HG02610 (cell line): ENCODE measurements around the gene BDP1.
"Not testable (repeated sequence)": the region's sequence is repeated elsewhere in the genome, so short reads cannot be mapped to it uniquely, and the experiment has no call there.

Experiments used
- ATAC-seq: cut with Tn5 transposase; IDR thresholded peaks from one replicate; pipeline ENCODE4 v1.9.1; 2021; ENCODE audit warnings: mild to moderate bottlenecking, moderate library complexity; ENCODE audit not compliant: unreplicated experiment

Gene BDP1, protein sequence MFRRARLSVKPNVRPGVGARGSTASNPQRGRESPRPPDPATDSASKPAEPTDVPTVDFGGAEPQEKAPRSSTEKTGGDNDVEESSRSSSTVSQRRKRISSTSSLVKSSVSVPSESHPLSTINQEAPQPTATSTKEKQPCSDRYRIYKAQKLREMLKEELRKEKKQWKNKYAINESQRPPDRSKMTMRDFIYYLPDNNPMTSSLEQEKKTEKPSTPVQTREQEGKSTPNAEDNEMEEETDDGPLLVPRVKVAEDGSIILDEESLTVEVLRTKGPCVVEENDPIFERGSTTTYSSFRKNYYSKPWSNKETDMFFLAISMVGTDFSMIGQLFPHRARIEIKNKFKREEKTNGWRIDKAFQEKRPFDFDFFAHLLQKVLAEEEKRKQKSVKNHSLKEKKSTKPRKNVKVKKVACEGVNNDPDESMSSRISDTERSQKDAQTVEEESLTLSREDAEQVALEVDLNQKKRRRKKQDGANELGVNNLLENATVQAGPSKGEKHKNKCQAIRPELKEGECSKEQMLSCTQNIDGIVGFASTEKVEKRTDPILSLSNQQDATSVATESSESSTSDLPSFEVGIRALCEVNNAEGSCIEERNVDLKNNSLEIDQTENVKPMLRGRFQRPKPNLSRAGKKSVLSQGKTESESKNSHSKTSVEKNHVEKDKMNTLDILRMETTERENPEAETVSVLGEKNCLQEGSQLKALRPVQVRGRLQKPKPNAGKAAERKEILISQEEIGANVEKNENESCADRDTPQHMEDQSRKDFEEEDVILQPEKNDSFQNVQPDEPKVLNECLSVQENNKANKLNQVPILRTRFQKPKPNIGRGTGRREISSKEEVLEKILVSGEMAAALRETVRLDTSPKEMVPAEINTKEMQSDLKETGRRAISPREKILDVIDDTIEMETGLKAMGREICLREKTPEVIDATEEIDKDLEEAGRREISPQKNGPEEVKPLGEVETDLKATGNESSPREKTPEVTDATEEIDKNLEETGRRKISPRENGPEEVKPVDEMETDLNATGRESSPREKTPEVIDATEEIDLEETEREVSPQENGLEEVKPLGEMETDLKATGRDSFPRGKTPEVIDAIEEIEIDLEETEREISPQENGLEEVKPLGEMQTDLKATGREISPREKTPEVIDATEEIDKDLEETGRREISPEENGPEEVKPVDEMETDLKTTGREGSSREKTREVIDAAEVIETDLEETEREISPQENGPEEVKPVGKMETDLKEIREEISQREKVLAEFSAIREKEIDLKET (N-terminal part only)

GRCh38 chr5:71455427-71456361 is at the start of gene BDP1:
Gene BDP1 (plus strand): TSS chr5:71455651. CDS start chr5:71455878, 227 bp downstream.
- ATAC-seq = peak; percentile 91

DNA sequence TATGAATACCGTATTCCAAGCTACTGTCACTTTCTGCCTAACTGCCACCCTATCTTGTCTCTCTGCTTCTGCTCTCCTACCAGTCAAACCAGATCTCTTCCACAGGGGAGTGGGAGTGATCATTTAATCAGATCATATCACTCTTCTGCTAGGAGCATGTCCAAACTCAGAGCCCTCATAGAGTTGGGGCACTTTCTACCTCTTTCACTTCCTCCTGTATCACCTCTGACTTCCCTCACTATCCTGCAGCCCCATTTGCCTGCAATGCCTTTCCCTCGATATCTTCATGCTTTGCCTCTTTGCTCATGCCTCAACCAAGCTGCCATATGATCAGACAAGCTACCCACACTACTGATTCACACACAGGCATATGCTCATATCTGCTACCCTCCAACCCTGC is 45.4 kb upstream of the BDP1 start:
- not testable (repeated sequence) for ATAC-seq

GRCh38 chr5:71415626-71416025 is 39.8 kb upstream of the BDP1 start:
- not testable (repeated sequence) for ATAC-seq

DNA sequence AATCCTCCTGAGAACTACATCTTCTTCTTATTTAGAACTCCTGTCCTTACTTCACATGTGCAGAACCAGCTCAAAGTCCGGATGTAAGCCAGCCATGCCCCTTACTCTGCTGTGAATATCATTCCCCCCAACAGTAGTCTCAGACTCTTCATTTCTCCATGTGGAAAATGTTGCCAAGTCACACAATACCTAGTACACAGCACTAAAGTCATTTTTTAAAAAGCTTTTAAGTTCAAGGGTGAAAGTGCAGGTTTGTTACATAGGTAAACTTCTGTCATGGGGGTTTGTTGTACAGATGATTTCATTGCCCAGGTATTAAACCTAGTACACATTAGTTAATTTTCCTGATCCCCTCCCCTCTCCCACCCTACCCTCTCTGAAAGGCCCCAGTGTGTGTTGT is 37.4 kb upstream of the BDP1 start:
- ATAC-seq = not testable (repeated sequence)

- not testable (repeated sequence) for ATAC-seq
Measured at GRCh38 chr5:71421278-71421677, 34.2 kb upstream of the BDP1 start.

- ATAC-seq = not testable (repeated sequence)
Measured at GRCh38 chr5:71423896-71424295, 31.6 kb upstream of the BDP1 start.

DNA sequence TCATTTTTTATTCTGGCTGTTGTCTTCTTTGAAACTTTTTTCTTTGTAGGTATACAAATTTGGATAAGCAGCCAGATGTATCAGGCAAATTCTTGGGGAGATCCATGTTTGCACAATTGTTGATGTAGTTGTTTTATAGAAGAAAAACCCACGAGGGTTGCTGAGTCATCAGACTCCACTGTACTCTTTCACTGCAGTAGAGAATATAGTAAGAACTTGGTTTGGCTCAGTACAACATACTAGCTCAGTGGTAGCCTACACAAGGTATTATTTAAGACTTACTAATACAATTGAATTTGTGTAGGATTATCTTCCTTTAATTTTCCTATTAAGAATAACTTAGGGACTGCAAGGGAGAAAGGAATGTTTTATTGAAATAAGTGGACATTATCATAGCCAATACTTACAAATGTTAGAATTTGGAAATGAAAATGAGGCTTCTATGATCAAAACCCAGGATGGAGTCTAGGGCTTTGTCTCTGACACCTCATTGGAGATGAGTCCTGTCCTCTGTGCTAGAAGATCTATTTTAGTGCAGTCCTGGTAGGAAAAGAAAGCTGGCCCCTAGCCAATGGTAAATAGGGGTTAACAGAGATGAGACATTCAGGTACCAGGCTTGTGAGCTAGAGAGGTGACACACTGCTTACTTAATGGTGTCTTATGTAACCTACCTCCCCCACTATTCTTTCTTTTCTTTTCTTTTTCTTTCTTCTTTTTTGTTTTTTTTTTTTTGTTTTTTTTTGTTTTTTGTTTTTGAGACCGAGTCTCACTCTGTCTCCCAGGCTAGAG is 28.6 kb upstream of the BDP1 start:
- not testable (repeated sequence) for ATAC-seq

DNA sequence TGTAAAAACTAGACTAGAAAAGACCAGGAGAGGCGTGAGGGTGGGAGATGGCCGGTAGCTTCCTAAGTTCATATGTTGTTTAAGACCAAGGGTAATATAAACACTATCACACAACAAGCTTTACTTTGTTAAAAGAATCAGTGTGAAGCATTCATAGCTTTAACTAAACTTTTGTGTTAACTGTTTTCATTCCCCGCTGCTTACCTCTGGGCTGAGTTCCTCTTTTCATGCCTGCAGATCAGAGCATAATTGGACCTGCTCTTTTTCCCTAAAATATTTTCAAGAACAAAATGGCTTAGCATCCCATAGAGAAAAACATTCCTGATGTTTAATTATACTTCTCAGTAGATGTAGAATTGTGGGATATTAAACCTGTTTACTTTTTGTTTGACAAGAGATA is 23.0 kb upstream of the BDP1 start:
- not testable (repeated sequence) for ATAC-seq

GRCh38 chr5:71434825-71435224 is 20.6 kb upstream of the BDP1 start:
- not testable (repeated sequence) for ATAC-seq

DNA sequence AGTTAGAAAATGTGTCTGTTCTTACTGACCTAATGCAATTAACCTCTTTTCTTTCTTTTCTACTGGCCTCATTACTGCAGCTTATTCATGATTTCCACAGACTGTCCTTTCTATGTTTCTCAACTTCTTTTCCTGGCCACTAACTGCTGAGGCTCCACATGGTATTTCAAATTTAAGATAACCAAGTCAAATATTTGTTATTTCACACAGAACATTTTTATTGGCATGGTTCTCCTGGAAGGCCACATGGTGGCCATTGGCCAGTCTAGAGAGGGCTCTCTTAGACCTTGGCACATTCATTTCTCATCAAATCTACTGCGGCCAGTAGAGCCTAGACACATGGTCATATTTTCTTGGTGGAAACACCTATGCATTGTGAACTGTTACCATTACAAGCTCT is 13.9 kb upstream of the BDP1 start:
- not testable (repeated sequence) for ATAC-seq

- ATAC-seq = not testable (repeated sequence)
Measured at GRCh38 chr5:71443891-71444290, 11.6 kb upstream of the BDP1 start.

DNA sequence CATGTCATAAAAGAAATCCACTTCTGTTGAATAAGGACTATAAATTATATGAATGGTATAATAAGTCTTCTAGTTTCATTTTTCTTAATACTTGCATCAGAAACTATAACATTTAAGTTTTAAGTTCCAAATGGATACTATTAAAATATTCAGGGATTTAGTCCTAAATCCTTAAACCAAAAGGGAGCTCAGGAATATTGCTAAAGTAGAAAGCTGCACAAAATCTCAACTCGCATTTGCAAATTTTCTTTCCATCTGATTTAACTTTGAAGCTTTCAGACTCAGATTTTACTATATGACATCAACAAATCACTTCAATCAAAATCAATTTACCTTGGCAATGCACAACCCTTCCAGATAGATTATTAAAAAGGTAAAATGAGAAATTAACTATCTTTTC is 10.4 kb upstream of the BDP1 start:
- not testable (repeated sequence) for ATAC-seq

- not testable (repeated sequence) for ATAC-seq
Measured at GRCh38 chr5:71445523-71446152, 9.8 kb upstream of the BDP1 start.

DNA sequence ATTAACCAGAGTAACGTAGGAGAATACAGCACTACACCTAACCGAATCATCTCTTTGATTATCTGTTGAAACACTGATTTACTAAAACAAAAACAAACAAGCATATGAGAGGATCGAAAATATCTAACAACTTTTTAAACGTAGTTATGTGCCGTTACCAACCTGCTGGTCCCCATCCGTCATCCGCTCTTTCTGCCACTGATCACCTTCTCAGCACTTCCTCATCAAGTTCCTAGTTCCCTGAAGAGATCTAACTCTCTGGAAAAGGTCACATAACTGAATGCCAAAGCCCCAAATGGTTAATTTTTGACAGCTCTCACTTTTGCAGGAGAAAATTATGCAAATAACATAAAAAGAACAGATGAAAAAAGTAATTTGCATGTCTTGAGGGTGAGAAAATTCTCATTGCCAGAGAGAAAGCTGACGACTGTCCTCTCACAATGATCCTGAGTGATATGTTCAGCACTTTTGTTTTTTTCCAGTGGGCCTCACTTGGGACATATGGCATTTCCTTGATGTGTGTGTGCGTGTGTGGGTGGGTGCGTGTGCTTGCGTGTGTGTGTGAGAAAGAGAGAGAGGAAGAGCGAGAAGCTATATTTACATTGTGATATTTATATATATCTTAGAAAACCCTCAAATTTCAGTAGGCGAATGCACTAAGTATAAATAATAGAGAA is 8.8 kb upstream of the BDP1 start:
- not testable (repeated sequence) for ATAC-seq

GRCh38 chr5:71447218-71447808 is 8.1 kb upstream of the BDP1 start:
- ATAC-seq = peak; percentile 93

GRCh38 chr5:71452876-71453275 is 2.6 kb upstream of the BDP1 start:
- no peak for ATAC-seq

DNA sequence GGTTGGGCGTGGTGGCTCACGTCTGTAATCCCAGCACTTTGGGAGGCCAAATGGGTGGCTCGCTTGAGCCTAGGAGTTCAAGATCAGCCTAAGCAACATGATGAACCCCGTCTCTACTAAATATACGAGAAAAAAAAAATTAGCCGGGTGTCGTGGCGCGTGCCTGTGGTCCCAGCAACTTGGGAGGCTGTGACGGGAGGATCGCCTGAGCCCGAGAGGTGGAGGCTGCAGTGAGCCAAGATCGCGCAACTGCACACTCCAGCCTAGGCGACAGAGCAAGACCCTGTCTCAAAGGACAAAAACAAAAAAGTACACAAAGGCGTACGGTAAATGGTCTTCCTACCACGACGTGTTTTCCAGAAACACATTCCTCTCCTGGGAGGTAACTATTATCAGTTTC is 538 bp upstream of the BDP1 start:
- ATAC-seq = no peak

- ATAC-seq = peak; percentile 14
Measured at GRCh38 chr5:71456362-71456743, 902 bp downstream of the BDP1 start.
